ENCODE results near the gene PRKG1. TPM values are rescaled to one million over a fixed set of nuclear protein-coding genes. Genes with fewer than 3 reads are reported as not detected.

PRKG1 gene
- total RNA-seq, 1 donor, result 19.5 TPM

DNA sequence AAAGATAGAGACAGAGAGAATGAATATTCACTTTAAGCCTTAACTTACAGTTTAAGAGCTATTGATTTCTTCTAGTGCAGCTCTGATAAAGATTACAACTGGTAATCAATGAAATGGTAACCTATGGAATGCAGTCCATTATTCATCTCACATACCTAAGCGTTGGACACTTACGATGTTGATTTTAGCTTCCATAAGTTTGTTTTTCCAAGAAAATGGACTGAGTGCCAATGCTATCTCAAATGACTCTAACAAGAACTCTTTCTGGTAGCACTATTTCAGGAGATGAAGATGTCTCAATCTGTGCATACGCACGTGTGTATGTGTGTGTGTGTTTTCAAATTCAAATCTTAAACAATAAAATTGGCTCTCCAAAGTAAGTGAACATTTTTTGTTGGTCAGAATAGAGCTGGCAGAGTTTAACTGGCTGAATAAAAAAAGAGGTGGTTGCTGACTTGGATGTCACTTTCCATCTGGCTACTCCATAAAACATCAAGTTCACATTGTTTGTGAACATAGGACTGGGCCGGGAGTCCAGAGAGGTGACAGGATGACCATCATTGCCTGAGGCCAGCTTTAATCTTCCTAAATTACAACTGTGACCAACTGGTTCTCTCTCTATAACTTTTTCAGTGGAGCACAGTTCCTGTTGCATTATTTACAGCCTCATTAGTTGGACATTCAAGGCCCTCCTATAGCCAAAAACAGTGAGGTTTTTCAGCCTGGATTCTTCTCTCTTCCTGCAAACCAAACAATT is 732.0 kb downstream of the PRKG1 start:
- no peaks in the 10 kb centered on the region for H3K4me1 ChIP-seq (ENCODE audit: insufficient read depth, low read length)
- no peak overlapping the region for H2AFZ ChIP-seq (ENCODE audit: low read length)
- no peak overlapping the region for H3K4me3 ChIP-seq (ENCODE audit: insufficient read depth, low read length)
- DNase-seq (ENCODE audit: insufficient read length, low spot score, missing footprints), result no peak
- TF ChIP-seq, protein P1, sequence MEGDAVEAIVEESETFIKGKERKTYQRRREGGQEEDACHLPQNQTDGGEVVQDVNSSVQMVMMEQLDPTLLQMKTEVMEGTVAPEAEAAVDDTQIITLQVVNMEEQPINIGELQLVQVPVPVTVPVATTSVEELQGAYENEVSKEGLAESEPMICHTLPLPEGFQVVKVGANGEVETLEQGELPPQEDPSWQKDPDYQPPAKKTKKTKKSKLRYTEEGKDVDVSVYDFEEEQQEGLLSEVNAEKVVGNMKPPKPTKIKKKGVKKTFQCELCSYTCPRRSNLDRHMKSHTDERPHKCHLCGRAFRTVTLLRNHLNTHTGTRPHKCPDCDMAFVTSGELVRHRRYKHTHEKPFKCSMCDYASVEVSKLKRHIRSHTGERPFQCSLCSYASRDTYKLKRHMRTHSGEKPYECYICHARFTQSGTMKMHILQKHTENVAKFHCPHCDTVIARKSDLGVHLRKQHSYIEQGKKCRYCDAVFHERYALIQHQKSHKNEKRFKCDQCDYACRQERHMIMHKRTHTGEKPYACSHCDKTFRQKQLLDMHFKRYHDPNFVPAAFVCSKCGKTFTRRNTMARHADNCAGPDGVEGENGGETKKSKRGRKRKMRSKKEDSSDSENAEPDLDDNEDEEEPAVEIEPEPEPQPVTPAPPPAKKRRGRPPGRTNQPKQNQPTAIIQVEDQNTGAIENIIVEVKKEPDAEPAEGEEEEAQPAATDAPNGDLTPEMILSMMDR (IDR thresholded peaks at IDR 0.05; ENCODE audit: extremely low read depth, low read depth, low read length), result no peak
- H3K4me2 ChIP-seq (ENCODE audit: insufficient read depth, low read length), result no peak overlapping the region
- H3K79me2 ChIP-seq (ENCODE audit: insufficient read depth, low read length), result no peaks in the 10 kb centered on the region
- no peaks in the 10 kb centered on the region for H3K36me3 ChIP-seq (ENCODE audit: insufficient read depth, low read length)
- no peak overlapping the region for H3K27ac ChIP-seq (ENCODE audit: low read depth, low read length)
- no peaks in the 10 kb centered on the region for H4K20me1 ChIP-seq (ENCODE audit: insufficient read depth, low read length)
- no peaks in the 10 kb centered on the region for H3K27me3 ChIP-seq (ENCODE audit: insufficient read depth, low read length)
- H3K9me3 ChIP-seq (ENCODE audit: low read depth, low read length), result no peaks in the 10 kb centered on the region

DNA sequence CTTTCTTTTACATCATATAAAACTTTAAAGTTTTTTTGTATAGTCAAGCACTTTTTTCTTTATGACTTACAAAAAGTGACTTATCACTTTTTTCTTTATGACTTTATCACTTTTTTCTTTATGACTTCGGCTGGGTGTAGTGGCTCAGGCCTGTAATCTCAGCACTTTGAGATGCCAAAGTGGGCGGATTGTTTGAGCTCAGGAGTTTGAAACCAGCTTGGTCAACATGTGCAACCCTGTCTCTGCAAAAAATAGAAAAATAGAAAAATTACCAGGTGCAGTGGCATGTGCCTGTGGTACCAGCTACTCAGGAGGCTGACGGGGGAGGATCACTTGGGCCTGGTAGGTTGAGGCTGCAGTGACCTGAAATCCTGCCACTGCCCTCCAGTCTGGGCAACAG is 733.9 kb downstream of the PRKG1 start:
- no peak for DNase-seq (ENCODE audit: insufficient read length, low spot score, missing footprints)
- H3K9me3 ChIP-seq (ENCODE audit: low read depth, low read length), result no peaks in the 10 kb centered on the region
- no peaks in the 10 kb centered on the region for H3K4me1 ChIP-seq (ENCODE audit: insufficient read depth, low read length)
- H3K4me3 ChIP-seq (ENCODE audit: insufficient read depth, low read length), result no peak overlapping the region
- H3K79me2 ChIP-seq (ENCODE audit: insufficient read depth, low read length), result no peaks in the 10 kb centered on the region
- H3K27me3 ChIP-seq (ENCODE audit: insufficient read depth, low read length), result no peaks in the 10 kb centered on the region
- no peaks in the 10 kb centered on the region for H4K20me1 ChIP-seq (ENCODE audit: insufficient read depth, low read length)
- no peak overlapping the region for H3K4me2 ChIP-seq (ENCODE audit: insufficient read depth, low read length)
- no peak overlapping the region for H3K27ac ChIP-seq (ENCODE audit: low read depth, low read length)
- no peaks in the 10 kb centered on the region for H3K36me3 ChIP-seq (ENCODE audit: insufficient read depth, low read length)
- H2AFZ ChIP-seq (ENCODE audit: low read length), result no peak overlapping the region
- TF ChIP-seq, protein P1 (IDR thresholded peaks at IDR 0.05; ENCODE audit: extremely low read depth, low read depth, low read length), result no peak

DNA sequence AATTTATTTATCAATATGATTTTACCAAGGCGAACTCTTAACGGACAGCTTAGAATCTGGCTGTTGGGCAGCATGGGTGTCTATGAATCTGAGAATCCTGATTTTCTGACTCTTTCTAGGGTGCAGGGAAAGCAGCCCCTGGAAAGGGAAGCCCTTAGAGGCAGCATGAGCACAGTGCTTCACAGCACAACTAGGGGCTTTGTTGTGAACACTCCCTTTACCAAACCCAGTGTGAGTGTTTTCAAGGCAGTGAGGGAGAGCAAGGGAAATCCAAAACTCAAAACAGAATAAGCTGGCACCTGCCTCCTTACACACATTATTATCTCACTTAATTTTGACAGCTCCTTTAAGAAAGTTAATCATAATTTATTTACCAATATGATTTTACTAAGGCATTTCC is 741.4 kb downstream of the PRKG1 start:
- H4K20me1 ChIP-seq (ENCODE audit: insufficient read depth, low read length), result no peaks in the 10 kb centered on the region

DNA sequence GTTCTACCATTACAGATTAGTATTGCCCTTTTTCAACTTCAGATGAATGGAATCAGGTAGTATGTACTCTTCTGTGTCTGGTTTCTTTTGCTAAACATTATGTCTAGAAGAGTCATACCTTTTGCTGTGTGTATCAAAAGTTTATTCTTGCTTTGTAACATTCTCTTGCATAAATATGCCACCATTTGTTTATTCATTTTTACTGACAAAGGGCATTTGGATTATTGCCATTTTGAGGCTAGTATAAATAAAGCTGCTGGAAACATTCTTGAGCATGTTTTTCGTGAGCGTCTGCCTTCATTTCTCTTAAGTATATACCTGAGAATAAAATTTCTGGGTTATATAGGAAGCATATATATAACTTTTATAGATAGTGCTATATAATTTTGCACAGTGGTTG is 746.8 kb downstream of the PRKG1 start:
- Histone ChIP-seq H3K27me3 (ENCODE audit: insufficient read depth, low read length) (no peaks in the 10 kb centered on the region), H3K27ac (ENCODE audit: low read depth, low read length) (no peak overlapping the region), H3K9me3 (ENCODE audit: low read depth, low read length) (no peaks in the 10 kb centered on the region), H3K4me1 (ENCODE audit: insufficient read depth, low read length) (no peaks in the 10 kb centered on the region), H3K79me2 (ENCODE audit: insufficient read depth, low read length) (no peaks in the 10 kb centered on the region), H3K4me3 (ENCODE audit: insufficient read depth, low read length) (no peak overlapping the region), H3K4me2 (ENCODE audit: insufficient read depth, low read length) (no peak overlapping the region), H3K36me3 (ENCODE audit: insufficient read depth, low read length) (no peaks in the 10 kb centered on the region), H2AFZ (ENCODE audit: low read length) (no peak overlapping the region), H4K20me1 (ENCODE audit: insufficient read depth, low read length) (no peaks in the 10 kb centered on the region)
- DNase-seq (ENCODE audit: insufficient read length, low spot score, missing footprints), result no peak
- TF ChIP-seq, protein P1 (IDR thresholded peaks at IDR 0.05; ENCODE audit: extremely low read depth, low read depth, low read length), result no peak

More for the DNA sequence above, 741.4 kb downstream of the PRKG1 start:
- TF ChIP-seq, protein P1 (IDR thresholded peaks at IDR 0.05; ENCODE audit: extremely low read depth, low read depth, low read length), result no peak
- no peak for DNase-seq (ENCODE audit: insufficient read length, low spot score, missing footprints)
- H3K4me3 ChIP-seq (ENCODE audit: insufficient read depth, low read length), result no peak overlapping the region
- H3K9me3 ChIP-seq (ENCODE audit: low read depth, low read length), result no peaks in the 10 kb centered on the region
- no peak overlapping the region for H3K4me2 ChIP-seq (ENCODE audit: insufficient read depth, low read length)
- H3K36me3 ChIP-seq (ENCODE audit: insufficient read depth, low read length), result no peaks in the 10 kb centered on the region
- no peaks in the 10 kb centered on the region for H3K4me1 ChIP-seq (ENCODE audit: insufficient read depth, low read length)
- no peaks in the 10 kb centered on the region for H3K79me2 ChIP-seq (ENCODE audit: insufficient read depth, low read length)
- no peaks in the 10 kb centered on the region for H3K27me3 ChIP-seq (ENCODE audit: insufficient read depth, low read length)
- H2AFZ ChIP-seq (ENCODE audit: low read length), result no peak overlapping the region
- H3K27ac ChIP-seq (ENCODE audit: low read depth, low read length), result no peak overlapping the region
